NCI-H1436 (cell line): Measurements from ENCODE around the gene PLCD1.

Source experiments
- DNase-seq: peaks from one replicate; lab custom pipeline; 2025; lab: John Stamatoyannopoulos, UW

PLCD1 gene

DNA sequence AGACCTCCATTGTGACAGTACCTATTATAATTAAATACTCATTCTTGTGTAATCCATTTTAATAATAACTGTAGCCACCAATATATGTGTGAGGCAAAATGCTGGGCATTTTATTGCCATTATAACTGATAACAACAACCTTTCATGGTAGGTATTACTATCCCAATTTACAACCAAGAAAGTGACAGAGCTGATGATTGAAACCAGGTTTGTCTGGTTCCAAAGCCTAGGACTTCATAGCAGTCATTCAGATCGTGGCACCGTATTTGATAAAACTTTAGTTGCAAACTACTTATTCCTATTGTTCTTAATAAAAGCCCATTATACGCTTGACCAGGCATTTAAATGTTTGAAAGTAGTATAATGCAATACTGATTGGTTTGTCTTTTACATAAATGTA lies 65.3 kb downstream of the PLCD1 start:
- no peak for DNase-seq

DNA sequence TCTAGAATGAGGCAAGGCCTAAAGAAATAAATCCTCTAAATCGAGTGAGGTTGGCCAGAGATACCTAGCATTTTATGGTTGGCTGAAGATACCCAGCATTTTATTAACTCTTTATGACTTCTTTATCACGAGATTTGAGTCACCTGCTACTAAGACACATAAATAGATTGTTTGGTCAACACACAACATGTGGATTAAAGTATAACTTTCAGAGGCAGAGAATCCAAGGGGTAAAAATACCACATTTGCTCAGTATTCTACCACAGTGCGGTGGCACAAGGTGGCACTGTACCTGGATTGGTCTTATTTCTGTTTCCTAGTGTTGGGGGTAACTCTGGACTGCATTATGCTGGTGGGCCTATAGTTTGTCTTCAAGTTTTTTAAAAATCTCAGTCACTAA lies 65.8 kb downstream of the PLCD1 start:
- no peak for DNase-seq

DNA sequence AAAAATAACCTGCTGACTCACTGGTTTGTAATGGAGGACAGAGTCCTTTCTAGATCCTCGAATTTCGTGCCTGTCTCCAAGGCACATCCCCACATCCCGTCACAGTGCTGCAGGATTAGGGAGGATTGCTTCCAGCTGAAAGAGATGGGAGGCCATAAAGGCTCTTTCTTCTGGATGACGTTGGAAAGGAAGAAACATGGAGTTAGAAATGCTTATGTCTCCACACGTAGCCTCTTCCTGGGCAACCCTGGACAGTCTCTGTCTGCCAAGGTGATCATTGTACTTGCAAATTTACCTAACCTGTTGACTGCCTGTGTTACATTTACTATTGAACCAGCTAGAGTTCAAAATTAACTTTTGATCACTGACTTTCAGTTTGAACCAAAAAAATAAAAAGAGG lies 66.4 kb downstream of the PLCD1 start:
- DNase-seq = no peak

DNA sequence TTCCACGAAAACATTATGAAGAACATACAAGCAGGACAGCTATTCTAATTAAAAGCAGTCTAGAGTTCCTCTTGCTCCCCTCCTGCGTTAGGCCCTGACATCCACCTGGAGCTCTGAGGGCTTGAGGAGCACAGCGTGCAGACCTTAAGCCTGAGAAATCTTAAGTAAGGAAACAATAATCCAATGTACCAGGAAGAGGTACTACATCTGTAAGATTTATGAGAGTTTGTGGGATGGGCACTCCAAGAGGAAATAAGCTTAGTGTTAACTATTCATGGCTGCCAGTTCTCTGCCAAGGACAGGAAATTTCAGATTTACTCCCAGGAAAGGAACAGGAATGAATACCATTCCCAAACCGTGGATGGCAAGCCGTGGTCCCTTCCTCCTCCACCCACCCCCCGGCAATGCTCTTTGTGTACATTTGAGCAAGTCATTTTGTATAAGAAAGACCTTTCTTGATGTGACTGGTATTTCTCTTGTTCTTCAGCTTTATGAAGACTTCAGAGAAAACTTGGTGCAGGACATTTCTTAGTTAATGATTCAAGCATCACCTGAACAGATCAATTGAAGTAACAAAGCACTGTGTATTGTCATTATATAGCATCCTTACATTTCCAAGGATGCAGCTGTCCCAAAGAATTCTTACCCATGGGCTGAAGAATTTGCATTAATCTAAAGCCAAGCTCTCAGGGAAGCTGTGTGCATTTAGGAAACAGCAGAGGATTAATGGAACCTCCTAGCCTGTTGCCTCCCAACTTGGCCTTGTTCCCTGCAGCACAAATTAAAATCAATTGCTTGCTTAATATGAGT lies 67.6 kb downstream of the PLCD1 start:
- no peak for DNase-seq

DNA sequence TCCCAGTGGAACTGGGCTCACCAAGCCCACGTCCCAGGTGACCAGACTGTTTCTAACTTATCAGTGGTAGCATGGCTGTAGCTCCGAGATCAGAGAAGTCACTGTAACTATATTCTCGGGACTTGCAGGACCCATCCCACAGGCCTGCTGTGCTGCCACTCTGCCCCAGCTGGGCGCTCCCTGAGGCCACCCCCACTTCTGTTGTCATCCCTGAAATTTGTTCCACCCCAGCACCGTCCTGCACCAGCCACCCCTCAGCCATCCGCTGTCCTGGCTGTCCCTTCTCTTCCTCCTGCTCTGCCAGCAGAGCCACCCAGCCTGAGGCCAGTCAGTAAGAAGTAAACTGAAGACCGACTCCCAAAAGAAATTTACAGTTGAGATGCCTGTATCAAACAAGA lies 71.9 kb downstream of the PLCD1 start:
- no peak for DNase-seq
